ENCODE measurements around the gene IQGAP2. TPM values are rescaled to one million over a fixed set of nuclear protein-coding genes. Genes with fewer than 3 reads are reported as not detected.

Gene IQGAP2
- total RNA-seq, 6 experiments from 2014 or later, result 96.4 to 152 (median 123) TPM

DNA sequence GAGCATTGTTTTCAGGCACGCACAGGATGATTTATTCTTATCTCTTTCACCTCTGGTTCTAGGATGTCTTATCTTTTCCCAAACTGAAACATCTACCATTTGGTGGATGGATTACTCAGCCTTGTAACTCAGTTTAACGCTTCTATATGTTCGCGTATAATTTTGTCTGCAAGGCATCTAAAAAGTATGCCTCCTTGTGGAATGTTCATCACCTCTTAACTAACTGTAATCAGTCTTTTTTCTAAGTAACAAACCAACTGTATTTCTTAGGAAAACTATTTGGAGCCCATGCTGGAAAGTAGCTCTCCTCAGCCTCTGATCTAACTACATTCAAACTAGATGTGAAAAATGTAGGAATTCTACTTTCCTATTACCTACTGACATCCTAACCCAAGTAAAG lies 231.6 kb downstream of the IQGAP2 start:
- peaks cover 0 to 6% (median 5%) of the 10 kb centered on the region in 4 donors for H3K36me3 ChIP-seq
- 91% methylated on average over 4 of the region's 4 CpGs for WGBS (ENCODE audit: insufficient coverage, low coverage, low lambda C conversion rate, missing lambda C conversion rate)
- no peaks in the 10 kb centered on the region for H3K27me3 ChIP-seq
- no peak for ATAC-seq
- intact Hi-C loops (cut with DNase I), result no loop called here
- no peak overlapping the region for H3K4me3 ChIP-seq
- no peaks in the 10 kb centered on the region for H3K9me3 ChIP-seq
- no peak for TF ChIP-seq CTCF (IDR thresholded peaks at IDR 0.05)
- no peak for TF ChIP-seq POLR2A (IDR thresholded peaks at IDR 0.05)
- no peak for DNase-seq
- peaks cover 0 to 18% (median 6%) of the 10 kb centered on the region in 4 donors for H3K4me1 ChIP-seq
- no peak overlapping the region for H3K27ac ChIP-seq

DNA sequence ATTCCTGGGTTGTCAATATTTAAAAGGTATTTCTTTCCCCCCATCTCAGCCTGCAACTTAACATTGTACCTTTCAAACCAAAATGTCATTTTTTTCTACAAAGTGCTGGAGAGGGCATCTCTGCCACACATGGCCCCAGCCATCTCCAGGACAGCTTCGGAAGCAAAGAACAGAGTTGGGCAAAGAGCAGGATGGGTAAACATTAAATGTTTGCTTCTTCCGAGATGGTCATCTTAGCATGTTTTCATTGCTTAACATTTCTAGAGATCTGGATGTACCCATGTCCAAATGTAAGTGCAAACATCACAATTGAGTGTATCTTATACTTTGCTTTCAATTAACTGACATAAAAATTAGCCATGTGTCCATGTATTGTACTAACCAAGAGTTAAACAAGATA lies 234.4 kb downstream of the IQGAP2 start:
- 21% methylated on average over 2 of the region's 2 CpGs for WGBS (ENCODE audit: insufficient coverage, low coverage, low lambda C conversion rate, missing lambda C conversion rate)
- Histone ChIP-seq H3K4me1 (peaks cover 0 to 18% (median 6%) of the 10 kb centered on the region in 4 donors), H3K4me3 (no peak overlapping the region), H3K27ac (no peak overlapping the region), H3K27me3 (no peaks in the 10 kb centered on the region), H3K36me3 (peaks cover 3 to 15% (median 7%) of the 10 kb centered on the region in 4 donors), H3K9me3 (no peaks in the 10 kb centered on the region)
- intact Hi-C loops (cut with DNase I), result no loop called here
- DNase-seq (no peak), ATAC-seq (peak; percentile 60 to 81 (median 77))
- no peak for TF ChIP-seq CTCF (IDR thresholded peaks at IDR 0.05)
- TF ChIP-seq POLR2A (IDR thresholded peaks at IDR 0.05), result no peak

DNA sequence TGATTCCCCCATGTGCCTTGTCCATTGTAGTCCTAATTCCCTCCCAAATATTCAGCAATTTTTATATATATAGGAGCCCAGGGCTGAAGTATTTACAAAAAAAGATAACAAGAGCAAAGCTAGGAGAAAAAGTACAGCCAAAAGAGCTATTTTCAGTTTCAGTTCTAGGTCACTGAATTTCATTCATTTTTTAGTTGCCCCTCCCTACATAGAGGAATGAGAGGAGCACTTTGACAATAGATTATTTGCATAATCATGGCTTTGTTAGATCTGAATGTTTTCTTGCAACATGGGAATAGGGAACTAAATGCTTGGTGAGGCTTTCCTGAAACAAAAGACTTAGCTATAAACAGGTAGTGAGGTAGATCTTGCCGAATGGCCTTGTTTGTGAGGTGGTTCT lies 235.4 kb downstream of the IQGAP2 start:
- DNase-seq (no peak), ATAC-seq (peak in 2 of 4 donors; percentile 33 to 45)
- no peaks in the 10 kb centered on the region for H3K9me3 ChIP-seq
- TF ChIP-seq POLR2A (IDR thresholded peaks at IDR 0.05), result no peak
- no peak for TF ChIP-seq CTCF (IDR thresholded peaks at IDR 0.05)
- H3K4me1 ChIP-seq, result peaks cover 0 to 18% (median 6%) of the 10 kb centered on the region in 4 donors
- H3K27me3 ChIP-seq, result no peaks in the 10 kb centered on the region
- 63% methylated on average over 1 of the region's 1 CpG for WGBS (ENCODE audit: insufficient coverage, low coverage, low lambda C conversion rate, missing lambda C conversion rate)
- H3K27ac ChIP-seq, result no peak overlapping the region
- no peak overlapping the region for H3K4me3 ChIP-seq
- peaks cover 2 to 21% (median 9%) of the 10 kb centered on the region in 4 donors for H3K36me3 ChIP-seq
- intact Hi-C loops (cut with DNase I), result no loop called here

DNA sequence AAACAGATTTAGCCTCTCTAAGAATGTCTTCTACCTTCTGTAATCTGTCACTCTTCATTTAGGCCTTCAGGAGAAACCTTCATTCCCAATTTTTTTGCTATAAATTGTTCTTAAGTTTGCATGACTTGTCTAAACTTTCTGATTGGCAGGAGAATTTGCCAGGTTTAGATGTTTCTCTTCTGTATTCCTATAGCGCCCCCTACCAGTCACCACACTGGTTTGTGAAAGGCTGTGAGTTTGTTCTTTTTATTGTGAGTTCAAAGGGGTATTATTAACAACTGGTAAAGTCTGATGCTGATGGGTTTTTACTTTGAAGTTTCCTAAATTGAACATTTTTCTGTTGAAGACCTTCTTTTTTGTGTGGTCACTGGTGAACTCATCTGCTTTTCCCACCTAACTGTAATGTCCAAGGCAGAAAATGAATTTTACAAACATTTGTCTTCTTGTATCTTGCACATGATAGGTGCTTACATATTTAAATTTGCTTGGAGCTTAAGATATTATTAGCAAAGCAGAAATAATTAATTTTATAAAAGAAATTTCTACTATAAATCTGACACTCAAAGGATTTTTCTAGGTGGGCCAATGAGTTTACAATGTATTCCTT lies 238.5 kb downstream of the IQGAP2 start:
- intact Hi-C loops (cut with DNase I), result loop anchor here in 1 of 2 donors (5.0 kb wide), 1 partner anchor 304 kb away; no protein-coding TSS in a partner anchor
- WGBS (ENCODE audit: insufficient coverage, low coverage, low lambda C conversion rate, missing lambda C conversion rate), result 18% methylated on average over 1 of the region's 1 CpG
- Histone ChIP-seq H3K4me3 (no peak overlapping the region), H3K4me1 (peaks cover 0 to 18% (median 6%) of the 10 kb centered on the region in 4 donors), H3K36me3 (peaks cover 2 to 25% (median 14%) of the 10 kb centered on the region in 4 donors), H3K27me3 (no peaks in the 10 kb centered on the region), H3K27ac (no peak overlapping the region), H3K9me3 (no peaks in the 10 kb centered on the region)
- DNase-seq, result peak in 1 of 3 donors; percentile 62
- ATAC-seq, result peak; percentile 66 to 74 (median 69)
- TF ChIP-seq POLR2A (IDR thresholded peaks at IDR 0.05), result no peak
- TF ChIP-seq CTCF (IDR thresholded peaks at IDR 0.05), result peak; percentile 66 to 82 (median 76)

Measured in right lobe of liver (tissue), 6 donors.